NCI-H1436 (cell line): ENCODE results near the gene NCKIPSD.

Experiments used
- DNase-seq: peaks from one replicate; lab custom pipeline; 2025; lab: John Stamatoyannopoulos, UW

Gene NCKIPSD

DNA sequence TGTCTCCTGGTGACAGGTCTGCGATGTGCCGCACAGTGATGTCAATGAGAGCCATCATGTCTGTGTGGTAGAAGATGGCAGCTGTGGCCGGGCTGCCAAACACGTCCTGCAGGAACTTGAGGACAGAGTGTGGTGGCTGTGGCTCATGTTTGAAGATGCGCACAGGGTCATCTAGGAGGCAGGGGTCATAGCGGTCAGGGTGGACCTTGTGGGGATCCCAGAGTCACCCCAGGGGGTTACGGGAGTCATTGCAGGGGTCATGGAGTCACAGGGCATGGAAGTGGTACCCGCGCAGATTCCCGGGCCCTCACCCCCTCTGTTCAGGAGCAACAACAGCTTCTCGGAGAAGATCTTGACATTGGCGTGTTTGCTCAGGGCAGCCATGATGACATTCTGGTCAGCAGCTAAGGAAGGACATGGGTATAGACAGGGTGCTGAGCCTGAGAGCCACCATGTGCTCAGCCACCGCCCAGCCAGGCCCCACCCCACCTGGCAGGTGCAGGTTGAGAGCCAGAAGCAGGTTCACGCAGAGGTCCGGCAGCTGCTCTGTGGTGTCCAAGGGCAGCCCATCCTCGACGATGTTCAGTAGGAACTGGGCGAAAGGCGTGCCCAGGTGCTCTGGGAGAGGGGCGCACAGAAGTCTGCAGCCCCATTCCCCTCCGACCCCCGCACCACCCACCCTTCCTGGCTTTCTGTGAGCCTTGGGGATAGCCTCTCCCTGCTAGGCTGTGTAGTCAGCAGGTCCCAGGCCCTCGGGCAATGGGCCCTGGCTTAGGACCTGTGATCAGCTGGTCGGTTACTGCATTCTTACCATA lies 6.9 kb downstream of the NCKIPSD start:
- no peak for DNase-seq

DNA sequence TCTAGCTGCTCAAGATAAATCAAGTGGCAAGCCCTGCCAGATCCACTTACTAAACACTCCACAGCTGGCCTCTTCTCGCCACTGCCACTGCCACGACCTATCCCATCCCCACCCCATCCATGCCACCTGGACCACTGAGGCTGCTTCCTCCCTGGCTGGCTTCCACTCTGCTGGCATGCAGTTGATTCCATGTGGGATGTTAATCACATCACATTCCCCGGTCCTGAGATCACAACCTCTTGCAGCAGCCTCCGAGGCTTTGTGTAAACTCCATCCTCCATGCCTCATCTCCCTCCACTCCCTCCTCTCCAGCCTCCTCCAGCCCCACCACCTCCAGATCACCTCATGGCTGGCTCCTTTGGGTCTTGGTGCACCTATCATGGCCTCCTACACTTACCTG lies 7.7 kb downstream of the NCKIPSD start:
- DNase-seq = no peak

DNA sequence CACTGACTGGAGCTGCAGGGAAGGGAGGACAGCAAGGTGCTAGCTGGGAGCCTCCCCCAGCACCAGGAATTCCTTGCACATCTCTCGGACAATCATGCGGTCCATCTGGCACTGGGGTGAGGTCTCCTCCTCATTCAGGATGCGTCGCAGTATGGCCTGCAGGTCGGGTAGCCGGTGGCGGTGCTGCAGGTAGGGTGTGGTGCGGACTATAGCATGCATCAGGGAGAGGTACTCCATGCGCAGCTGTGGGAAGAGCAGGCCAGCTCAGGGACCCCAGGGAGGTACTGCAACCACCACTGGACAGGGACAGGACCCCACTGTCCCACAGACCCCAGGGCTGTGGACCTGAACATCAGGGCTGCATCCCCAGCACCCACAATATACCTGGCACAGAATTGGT lies 11.2 kb downstream of the NCKIPSD start:
- DNase-seq = no peak

DNA sequence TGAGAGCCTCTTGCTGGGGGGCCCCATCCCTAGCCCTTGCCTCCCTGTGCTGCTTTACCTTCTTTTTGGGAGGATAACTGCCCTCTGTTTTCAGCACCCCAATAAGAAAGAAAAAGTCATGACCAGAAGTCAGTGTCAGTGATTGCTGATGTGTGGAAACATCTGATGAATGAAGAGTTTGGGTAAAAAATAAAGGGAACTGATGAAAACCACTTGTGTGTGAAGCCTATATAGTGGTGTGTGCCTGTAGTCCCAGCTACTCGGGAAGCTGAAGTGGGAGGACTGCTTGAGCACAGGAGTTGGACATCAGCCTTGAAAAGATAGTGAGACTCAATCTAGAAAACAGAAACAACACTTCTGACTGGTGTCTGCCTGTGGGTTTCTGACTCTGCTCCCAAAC lies 13.2 kb downstream of the NCKIPSD start:
- no peak for DNase-seq

DNA sequence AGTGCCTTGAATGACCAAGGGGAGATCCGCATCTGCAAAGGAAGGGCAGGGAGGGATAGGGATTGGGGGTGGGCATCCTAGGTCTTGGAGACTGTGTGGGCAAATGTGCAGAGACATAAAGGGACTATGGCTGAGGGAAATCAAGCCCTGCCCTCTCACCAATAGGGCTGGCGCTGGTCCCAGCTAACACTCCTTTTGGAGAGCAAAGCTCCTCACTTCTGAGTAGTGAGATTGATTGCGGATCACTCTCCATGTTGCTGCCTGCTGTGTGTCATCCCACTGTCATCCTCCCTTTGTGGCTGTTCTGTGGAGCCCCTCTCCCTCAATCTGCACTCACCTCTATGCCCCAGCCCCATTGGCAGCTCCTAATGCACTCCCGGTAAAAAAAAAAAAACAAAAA lies 20.8 kb downstream of the NCKIPSD start:
- DNase-seq = no peak

DNA sequence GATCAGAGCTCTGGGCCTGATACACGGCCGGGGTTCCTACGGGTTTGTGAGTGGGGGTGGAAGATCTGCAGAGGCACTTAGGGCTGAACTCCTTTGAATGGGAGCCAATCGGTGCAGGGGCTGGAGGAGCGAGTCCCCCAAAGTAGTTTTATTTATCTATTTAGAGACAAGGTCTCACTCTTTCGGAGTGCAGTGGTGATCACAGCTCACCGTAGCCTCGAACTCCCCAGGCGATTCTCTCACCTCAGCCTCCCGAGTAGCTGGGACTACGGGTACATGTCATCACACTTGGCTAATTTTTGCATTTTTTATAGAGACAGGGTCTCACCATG lies 21.4 kb downstream of the NCKIPSD start:
- no peak for DNase-seq

DNA sequence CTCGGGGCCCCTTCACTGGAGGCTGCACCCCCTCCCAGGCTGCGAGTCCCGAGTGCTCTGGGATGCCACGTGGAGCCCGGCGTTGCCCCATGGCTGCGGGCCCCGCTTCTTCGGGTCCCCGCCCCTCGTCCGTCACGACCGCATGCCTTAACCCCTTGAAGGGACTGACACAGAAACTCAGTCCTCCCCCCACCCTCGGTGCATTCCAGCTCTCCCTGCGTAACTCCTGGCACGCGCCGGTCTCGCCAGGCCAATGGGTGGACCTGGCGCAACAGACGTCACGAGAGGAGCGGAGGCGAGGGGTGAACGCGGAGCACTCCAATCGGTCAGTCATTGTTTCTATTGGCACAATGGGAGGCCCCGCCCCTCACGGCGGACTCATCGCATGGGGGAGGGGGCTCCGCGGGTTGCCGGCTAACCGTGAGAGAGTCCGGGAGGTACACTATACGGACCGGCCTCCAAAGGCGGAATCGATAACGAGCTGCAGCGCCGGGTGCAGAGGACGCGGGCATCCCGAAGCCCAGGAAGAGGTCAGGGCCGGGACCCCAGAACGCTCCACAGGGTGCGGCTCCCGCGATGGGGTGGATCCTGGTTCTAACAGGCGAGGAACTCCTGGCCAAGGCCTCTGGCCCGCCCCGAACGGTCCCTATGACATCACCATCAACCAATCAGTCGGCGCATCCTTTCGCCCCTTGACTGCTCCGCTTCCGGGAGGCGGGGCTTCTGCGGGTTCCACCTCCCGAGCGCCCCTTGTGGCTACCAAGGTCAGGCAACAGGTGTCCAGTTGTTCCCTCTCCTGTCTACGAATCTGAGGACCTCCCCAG lies 22.0 kb downstream of the NCKIPSD start:
- DNase-seq = peak; percentile 89

DNA sequence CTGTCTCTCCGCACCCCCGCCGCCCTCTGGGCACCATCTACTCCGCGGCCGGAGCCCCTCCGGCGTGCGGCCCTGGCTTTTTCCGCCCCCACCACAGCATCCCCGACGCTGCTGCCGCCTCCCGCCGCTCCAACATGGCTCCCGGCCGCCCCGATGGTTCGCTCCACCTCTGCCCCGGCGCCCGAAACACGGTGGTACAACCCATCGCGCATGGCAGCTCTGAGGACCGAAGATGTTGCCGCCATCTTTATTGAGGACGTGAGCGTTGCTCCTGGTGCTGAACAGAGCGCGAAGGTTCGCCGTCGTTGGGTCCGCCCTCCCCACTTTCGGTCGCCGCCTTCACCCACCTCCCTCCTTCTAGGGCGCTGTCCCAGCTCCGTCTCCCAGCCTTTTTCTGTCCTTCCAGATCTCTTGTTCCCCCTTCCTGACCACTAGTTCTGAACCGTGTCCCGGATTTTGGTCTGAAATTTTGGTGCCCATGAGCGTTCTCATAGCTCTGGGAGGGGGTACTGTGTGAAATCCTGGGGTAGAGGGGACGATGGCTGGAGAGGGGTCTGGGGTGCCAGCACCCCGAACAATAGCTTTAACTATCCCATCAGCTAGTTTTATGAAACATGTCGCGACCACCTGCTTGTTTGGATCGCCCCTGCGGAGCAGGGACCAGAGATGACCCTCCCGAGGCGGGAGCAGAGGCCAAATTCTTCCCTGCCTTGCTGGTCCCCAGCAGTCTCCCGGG lies 22.8 kb downstream of the NCKIPSD start, which contains the start of gene CELSR3:
CELSR3 (minus strand) TSS at position 134 of the 736 bp plus-strand sequence. CDS start 252 bp downstream, outside the sequence.
- DNase-seq = peak; percentile 78

DNA sequence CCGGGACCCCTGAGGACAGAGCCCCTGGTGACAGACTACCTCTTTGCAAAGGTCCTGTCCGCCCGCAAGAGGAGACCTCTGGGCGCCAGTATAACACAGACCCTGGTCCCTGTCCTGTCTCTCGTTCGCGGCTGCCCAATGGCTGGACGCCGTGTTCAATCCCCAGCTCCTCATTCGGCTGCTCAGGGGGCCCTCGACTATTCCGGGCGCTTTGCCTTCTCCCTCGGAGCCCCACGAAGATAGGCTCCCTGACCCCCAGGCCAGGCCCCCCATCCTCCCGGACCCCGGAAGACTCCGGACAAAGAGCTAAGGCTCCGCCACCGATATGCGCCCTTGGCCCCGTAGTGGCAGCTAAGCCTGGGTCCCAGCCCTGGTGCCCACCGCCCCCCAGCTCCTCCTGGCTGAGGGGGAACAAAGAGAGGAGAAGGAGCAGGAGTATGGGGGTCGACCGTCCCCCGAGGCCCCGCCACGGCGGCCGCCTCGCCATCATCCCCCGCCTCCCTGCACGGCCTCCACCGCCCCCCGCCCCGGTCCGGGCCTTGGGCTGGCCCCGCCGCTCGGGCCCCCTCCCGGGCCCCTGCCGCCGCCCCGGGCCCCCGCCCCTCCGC lies 23.5 kb downstream of the NCKIPSD start:
- no peak for DNase-seq

DNA sequence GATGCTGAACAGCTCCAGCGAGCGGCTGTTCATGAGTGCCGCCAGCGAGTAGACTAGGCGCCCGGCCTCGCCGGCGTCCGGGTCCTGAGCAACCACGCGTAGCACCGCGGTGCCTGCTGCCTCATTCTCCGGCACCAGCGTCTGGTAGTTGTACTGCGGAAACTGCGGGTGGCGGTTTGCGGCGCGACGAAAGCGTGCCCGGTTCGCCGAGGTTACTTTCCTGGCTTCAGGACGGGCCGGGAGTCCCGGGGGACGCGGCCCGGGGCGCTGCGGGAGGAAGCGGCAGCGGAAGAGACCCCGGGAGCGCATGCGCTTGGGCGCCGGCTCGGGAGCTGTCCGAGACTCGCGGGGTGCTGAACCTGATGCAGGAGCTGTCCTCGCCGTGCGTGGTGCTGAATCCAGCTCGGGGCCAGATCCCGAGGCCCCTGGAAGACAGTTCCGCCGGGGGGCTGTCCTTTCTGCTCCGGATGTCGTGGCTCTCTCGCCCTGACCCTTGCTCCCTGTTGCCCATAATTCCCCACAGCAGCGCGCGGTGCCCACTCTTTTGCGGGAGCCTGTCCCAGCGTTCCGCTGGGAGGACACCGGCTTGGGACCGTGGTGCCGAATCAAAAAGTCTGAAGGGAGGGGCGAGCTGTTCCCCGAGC lies 24.1 kb downstream of the NCKIPSD start:
- no peak for DNase-seq

DNA sequence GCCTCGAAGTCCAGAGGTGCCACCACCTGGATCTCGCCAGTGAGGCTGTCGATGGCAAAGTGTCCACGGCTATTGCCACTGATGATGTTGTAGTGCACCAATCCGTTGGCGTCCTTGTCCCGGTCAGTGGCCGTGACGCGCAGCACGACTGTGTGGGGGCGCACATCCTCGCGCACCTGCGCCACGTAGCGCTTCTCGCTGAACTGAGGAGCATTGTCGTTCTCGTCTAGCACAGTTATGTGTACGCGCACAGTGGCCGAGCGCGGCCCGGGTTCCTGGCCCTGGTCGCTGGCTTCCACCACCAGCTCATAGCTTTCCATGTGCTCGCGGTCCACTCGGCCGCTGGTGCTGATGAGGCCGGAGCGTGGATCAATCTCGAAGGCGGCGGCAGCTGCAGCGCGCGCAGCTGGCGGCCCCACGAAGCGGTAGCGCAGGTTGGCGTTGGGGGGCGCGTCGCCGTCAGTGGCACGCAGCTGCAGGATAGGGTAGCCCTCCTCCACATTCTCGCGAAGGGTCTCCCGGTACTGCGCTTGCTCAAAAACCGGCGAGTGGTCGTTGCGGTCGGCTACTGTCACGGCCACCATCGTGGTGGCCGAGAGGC lies 24.8 kb downstream of the NCKIPSD start:
- no peak for DNase-seq

DNA sequence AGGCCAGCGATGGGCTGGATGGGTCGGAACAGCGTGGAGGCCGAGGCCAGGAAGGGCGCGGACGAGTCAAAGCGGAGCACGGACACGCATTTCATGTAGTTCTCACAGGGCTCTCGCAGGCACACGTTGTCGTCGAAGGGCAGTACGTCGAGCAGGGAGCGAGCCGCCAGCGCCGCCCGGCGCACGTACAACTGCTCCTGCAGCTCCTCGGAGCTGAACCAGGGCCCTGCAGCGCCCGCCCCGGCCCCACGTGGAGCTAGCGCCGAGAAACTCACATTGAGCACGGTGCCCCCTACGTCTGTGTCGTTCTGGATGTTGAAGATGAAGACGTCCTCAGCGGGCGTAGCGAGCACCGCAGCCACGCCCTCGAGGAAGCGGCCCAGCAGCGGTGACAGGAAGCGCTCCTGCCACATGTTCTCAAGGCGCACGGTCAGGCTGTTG lies 28.9 kb downstream of the NCKIPSD start:
- DNase-seq = no peak

DNA sequence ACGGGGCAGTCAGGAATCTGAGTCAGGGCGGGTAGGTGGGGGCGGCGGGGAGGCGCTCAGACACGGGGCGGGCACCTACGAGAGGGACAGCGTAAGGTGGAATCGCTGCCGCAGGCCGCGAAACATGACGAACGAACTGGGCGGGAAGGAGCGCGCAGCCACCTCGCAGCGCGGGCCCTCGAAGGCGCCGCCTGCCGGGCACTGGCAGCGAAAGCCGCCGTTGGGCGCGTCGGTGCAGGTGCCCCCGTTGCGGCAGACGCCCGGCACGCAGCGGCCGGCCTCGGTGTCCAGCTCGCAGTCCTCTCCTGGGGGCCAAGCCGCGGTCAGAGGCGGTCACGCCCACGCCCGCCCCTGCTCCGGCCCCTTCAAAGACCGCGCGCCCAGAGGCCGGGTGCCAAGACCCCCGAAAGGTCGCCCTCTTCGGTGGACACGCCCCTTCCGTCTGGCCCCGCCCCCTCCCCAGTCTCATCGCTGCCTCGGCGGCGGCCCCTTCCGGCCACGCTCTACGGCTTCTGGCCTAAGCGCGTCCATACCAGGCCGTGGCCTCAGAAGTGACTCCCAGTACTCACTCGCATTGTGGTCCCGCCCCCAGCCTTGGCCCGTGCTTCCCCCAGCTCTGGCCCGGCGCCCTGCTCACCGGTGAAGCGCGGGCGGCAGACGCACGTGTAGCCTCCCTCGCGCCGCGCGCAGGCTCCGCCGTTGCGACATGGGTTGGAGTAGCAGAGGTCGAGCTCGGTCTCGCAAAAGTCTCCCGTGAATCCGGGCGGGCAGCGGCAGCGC lies 29.5 kb downstream of the NCKIPSD start:
- no peak for DNase-seq

DNA sequence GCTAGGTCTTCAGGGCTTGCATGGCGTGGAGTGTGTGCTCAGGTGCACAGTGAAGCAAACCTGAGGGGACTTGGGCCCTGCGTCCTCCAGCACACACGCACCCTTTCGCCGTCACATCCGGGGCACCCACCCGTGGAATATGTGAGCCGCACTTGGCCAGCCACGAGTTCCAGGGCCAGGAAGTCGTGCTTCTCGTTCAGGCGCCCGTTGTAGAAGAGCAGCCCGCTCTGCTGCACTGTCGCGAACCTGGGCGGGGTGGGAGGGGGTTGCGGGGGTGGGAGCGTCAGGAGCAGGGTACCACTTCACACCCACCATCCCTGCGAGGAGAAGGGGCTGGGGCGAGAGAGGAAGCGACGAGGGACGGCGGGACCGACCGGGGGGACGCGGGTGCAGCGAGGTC lies 30.1 kb downstream of the NCKIPSD start:
- DNase-seq = no peak

DNA sequence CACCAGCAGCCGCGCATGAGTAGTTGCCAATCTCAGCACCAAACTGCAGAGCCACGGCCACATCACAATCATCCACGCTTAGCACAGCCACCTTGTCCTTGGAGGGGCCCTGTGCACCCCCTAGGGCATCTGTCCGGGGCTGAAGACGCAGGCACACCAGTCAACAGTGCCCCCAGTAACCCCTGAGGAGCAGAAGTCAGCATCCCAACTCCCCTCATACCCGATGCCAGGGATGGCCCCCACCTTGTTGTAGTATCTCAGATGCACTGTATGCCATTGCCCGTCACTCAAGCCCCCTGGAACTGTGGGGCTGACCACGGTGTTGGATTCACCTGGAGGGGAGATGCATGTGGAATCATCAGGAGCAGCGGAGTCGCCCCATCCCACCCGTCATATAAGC lies 30.7 kb downstream of the NCKIPSD start:
- DNase-seq = no peak

DNA sequence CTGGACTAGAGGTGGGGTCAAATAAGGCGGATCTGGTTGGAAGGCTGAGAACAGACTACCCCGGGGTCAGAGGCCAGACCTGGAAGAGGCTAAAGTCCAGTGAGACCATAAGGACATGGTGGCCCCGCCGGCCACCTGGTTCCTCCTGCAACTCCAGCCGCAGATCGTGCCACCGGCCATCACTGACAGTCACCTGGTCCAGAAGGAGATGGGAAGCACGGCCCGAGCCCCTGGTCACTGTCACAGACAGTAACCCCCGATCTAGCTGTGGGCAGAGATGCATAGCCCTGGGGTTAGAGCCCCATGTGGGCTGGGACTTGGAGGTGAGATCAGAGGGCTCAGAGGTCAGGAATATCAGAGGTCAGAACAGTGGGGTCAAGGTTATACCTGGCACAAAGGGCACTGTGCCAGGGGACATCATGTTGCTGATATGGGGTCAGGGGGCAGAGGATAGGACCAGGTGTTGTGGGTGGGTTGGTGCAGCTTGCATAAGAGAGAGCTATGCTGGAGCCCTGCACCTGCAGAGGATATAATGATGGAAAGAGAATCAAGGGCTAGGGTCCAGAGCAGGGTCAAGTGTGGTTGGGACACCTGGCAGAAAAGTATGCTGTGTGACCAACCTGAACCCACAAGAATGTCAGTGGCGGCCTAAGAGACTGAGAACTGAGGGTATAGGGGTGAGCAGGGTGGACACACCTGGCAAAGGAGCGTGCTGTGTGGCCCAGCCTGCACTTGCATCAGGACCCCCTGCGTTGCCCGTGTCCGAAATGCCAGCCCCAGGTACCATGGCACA lies 32.6 kb downstream of the NCKIPSD start:
- DNase-seq = no peak

DNA sequence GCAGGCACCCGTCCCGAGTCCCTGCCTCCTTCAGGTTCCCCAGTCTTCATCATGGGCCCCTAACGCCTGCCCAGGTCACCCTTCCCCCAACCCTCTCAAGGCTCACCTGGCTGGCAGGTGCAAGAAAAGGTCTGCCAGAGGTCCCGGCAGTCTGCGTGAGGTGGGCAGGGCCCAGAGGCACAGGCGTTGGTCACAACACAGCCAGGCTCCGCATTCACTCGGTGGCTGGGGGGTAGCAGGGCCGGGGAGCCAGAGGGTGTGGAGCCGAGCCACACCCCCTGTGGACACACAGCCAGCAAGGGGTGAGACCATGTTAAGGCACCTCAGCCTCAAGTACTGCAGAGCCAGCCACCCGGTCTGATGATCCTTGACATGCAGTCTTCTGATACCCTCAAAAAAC lies 33.9 kb downstream of the NCKIPSD start:
- no peak for DNase-seq

DNA sequence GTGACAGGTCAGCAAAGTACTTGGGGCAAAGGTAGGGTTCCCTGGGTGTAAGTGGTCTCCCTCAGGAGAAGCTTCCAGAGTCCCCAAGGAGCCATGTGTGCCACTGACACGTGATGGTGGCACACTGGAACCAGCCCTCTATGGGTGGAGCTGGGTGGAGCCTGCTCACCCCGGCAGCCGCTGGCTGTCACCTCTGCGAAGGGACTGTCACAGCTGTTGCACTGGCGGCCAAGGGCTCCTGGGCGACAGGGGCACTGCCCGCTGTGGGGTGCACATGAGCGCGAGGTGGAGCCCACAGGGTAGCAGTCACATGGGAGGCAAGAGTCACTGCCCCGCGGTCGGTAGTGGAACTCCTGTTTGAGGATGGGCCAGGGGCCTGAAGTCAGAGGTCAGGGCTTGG lies 35.0 kb downstream of the NCKIPSD start:
- no peak for DNase-seq

DNA sequence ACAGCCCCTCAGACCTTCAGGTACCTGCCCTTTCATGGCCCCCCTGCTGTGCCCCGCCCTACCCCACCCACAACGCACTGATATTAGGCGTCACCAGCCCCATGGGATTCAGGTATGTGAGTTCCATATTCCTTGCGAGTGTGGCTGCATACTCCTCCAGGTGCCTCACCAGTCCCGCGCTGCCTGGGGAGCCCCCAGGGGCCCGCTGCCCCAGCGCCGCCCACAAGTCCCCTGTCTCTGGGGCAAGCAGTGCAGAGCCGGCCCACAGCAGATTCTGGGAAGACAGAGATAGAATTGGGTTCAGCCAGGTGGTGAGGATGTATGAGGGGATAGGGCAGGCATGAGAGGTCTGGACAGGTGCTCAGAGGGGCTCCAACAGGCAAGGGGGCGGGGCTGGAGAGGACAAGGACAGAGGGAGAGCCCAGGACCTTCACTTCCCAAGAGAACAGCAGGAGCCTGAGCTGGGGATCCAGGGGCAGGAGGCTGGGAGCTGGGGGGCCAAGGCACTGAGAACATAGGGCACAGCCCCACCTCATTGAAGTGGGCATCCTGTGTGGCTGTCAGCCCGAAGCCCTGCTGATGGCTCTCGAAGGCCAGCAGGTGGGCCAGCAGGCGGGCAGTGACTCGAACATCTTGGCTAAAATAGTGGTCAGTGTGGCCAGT lies 37.4 kb downstream of the NCKIPSD start:
- DNase-seq = no peak
